ENCODE results near the gene SV2B.

Gene SV2B

DNA sequence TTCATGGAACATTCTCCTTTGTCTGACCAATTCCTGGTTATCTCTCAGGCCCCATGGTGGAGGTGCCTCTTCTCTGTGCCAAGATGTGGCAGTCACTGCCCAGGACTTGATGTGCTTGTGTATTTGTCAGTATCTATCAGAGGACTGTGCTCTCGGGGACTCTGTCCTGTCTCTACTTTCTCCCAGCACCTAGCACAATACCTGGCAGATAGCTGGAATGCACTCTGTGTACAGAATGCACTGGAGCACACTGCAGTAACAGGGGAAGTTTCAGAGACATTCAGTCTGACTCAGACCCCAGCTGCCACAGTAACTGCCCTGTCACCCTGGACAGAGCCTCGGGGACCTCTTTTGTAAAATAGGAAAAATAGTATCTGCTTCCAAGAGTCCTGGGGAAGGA is 34.6 kb upstream of the SV2B start:
- TF ChIP-seq CTCF (IDR thresholded peaks at IDR 0.05; ENCODE audit: insufficient read depth, low read depth, low read length, missing control alignments): no peak
- DNase-seq (ENCODE audit: low read depth): peak; percentile 16
- H3K4me3 ChIP-seq (ENCODE audit: low read length): no peak overlapping the region

- H3K4me3 ChIP-seq (ENCODE audit: low read length): no peak overlapping the region
- no peak for TF ChIP-seq CTCF (IDR thresholded peaks at IDR 0.05; ENCODE audit: insufficient read depth, low read depth, low read length, missing control alignments)
- DNase-seq (ENCODE audit: low read depth): peak; percentile 94
These were observed 33.0 kb upstream of the SV2B start for GRCh38 chr15:91067036-91067435.

DNA sequence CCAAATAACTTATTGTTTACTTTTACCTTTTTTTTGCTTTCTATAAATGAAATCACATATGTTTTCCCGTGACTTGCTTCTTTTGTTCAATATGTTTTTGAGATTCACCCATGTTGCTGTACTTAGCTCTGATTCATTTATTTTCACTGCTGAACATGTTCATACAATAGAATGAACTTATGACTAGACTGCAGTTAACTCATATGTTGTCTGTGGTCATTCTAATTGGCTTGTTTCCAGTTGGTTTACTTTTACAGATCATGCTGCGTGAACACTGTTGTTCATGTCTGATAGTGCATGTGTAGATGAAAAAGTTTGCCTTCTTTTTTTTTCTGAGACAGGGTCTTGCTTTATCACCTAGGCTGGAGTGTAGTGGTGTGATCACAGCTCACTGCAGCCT is 31.6 kb upstream of the SV2B start:
- TF ChIP-seq CTCF (IDR thresholded peaks at IDR 0.05; ENCODE audit: insufficient read depth, low read depth, low read length, missing control alignments): no peak
- no peak overlapping the region for H3K4me3 ChIP-seq (ENCODE audit: low read length)
- peak; percentile 75 for DNase-seq (ENCODE audit: low read depth)

- H3K4me3 ChIP-seq (ENCODE audit: low read length): no peak overlapping the region
- no peak for TF ChIP-seq CTCF (IDR thresholded peaks at IDR 0.05; ENCODE audit: insufficient read depth, low read depth, low read length, missing control alignments)
- DNase-seq (ENCODE audit: low read depth): no peak
These were observed 31.1 kb upstream of the SV2B start for GRCh38 chr15:91068966-91069365.

- no peak overlapping the region for H3K4me3 ChIP-seq (ENCODE audit: low read length)
- no peak for TF ChIP-seq CTCF (IDR thresholded peaks at IDR 0.05; ENCODE audit: insufficient read depth, low read depth, low read length, missing control alignments)
- DNase-seq (ENCODE audit: low read depth): no peak
These were observed 29.2 kb upstream of the SV2B start for GRCh38 chr15:91070872-91071271.

DNA sequence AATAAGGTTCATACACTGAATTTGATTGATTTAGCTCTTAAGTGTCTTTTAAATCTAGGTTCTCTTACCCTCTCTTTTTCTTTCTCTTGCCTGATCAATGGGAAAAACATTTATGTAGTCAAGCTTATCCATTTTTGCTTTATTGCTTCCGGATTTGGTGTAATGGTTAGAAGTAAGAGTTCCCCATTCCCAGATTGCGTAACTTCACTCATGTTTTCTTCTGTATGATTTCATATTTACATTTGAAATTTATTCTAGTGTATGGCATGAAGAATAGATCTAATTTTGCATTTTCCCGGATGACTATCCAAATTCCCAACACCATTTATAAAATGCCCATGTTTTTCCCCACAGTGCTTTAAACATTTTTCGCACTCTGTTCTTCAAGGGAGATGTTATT is 27.9 kb upstream of the SV2B start:
- no peak for TF ChIP-seq CTCF (IDR thresholded peaks at IDR 0.05; ENCODE audit: insufficient read depth, low read depth, low read length, missing control alignments)
- no peak for DNase-seq (ENCODE audit: low read depth)
- H3K4me3 ChIP-seq (ENCODE audit: low read length): no peak overlapping the region

- DNase-seq (ENCODE audit: low read depth): no peak
- no peak for TF ChIP-seq CTCF (IDR thresholded peaks at IDR 0.05; ENCODE audit: insufficient read depth, low read depth, low read length, missing control alignments)
- H3K4me3 ChIP-seq (ENCODE audit: low read length): no peak overlapping the region
These were observed 27.0 kb upstream of the SV2B start for GRCh38 chr15:91073077-91073476.

Data from epithelial cell of esophagus (primary cell).